ENCODE data around the gene C2CD5. TPM values are rescaled to one million over a fixed set of nuclear protein-coding genes. Genes with fewer than 3 reads are reported as not detected.

Gene C2CD5
- total and polyA plus RNA-seq, 2 of the 4 experiments (the other 2 are of a cell fraction), result 14.5 to 15.8 TPM

DNA sequence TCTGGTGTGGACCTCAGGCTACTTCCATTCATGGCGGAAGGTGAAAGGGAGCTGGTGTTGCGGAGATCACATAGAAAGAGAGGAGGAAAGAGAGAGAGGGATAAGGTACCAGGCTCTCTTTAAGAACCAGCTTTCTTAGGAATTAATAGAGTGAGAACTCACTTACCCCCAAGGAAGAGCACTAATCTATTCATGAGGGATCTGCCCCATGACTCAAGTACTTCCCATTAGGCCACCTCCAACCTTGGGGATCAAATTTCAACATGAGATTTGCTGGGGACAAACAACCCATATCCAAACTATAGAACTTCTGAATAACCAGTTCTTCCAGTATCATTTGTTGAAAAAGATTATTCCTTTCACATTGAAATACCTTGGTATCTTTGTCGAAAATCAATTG is 34.0 kb upstream of the C2CD5 start:
- WGBS, 2 experiments (ENCODE audit: extremely low coverage in 2 of 2, insufficient read length in 1 of 2), result no CpG with 5 or more reads among the region's 3 CpGs
- H2AK9ac ChIP-seq (replicated peaks; ENCODE audit: low read depth, low read length, poor library complexity), result no peak overlapping the region
- no peak overlapping the region for H4K8ac ChIP-seq (ENCODE audit: low read depth in 2 of 2, low read length in 2 of 2)
- dilution Hi-C loops (cut with HindIII; ENCODE audit: low sequenced_read_pairs, unreplicated experiment) (no loop called here), in situ Hi-C loops (cut with MboI; ENCODE audit: low sequenced_read_pairs) (no loop called here), intact Hi-C loops (cut with micrococcal nuclease) (no loop called here)
- POLR2A ChIA-PET (ENCODE audit: unreplicated experiment), result no interaction called here
- H3K27ac ChIP-seq (ENCODE audit: insufficient read depth, low read length), result no peak overlapping the region
- BruUV-seq (replicated peaks), result no TSS peak
- H3K56ac ChIP-seq (ENCODE audit: extremely low read depth, insufficient read depth, low read length), result no peak overlapping the region
- H3K18ac ChIP-seq (ENCODE audit: low read depth, low read length), result no peak overlapping the region
- no peak overlapping the region for H2AFZ ChIP-seq (replicated peaks; ENCODE audit: low read length, poor library complexity)
- DNase-seq, result no peak
- no peaks in the 10 kb centered on the region for H3K36me3 ChIP-seq (ENCODE audit: control insufficient read depth, insufficient read depth, low read length)
- no peaks in the 10 kb centered on the region for H3K79me1 ChIP-seq (ENCODE audit: low read depth in 1 of 2, low read length in 2 of 2)
- no peaks in the 10 kb centered on the region for H3K4me1 ChIP-seq (ENCODE audit: control insufficient read depth, insufficient read depth, low read length)
- H3K9me3 ChIP-seq (ENCODE audit: control insufficient read depth, insufficient read depth, low read length), result no peaks in the 10 kb centered on the region
- H4K91ac ChIP-seq (ENCODE audit: insufficient read depth, low read depth, low read length), result no peak overlapping the region
- no peak overlapping the region for H2BK20ac ChIP-seq (ENCODE audit: low read depth, low read length)
- no peak overlapping the region for H2BK15ac ChIP-seq (ENCODE audit: low read depth, low read length)
- no peak overlapping the region for H3K23ac ChIP-seq (ENCODE audit: low read depth, low read length)
- H4K20me1 ChIP-seq (ENCODE audit: insufficient read depth, low read length), result no peaks in the 10 kb centered on the region
- H3K4me3 ChIP-seq (ENCODE audit: insufficient read depth, low read depth, low read length), result no peak overlapping the region
- H3K27me3 ChIP-seq (ENCODE audit: control insufficient read depth, insufficient read depth, low read length), result no peaks in the 10 kb centered on the region
- H3K9ac ChIP-seq (ENCODE audit: low read depth, low read length), result no peak overlapping the region
- no peak overlapping the region for H2AK5ac ChIP-seq (ENCODE audit: low read depth, low read length)
- H3K4ac ChIP-seq (ENCODE audit: low read depth, low read length), result no peak overlapping the region
- ATAC-seq (ENCODE audit: low read depth), result no peak
- no peak overlapping the region for H2BK120ac ChIP-seq (ENCODE audit: low read depth, low read length)
- no peaks in the 10 kb centered on the region for H3K9me1 ChIP-seq (ENCODE audit: insufficient read depth, low read length)
- H4K5ac ChIP-seq (ENCODE audit: low read depth, low read length), result no peak overlapping the region
- TF ChIP-seq FOS (IDR thresholded peaks at IDR 0.05; ENCODE audit: low read depth, low read length) (no peak), NFE2L2 (IDR thresholded peaks at IDR 0.05; ENCODE audit: low read depth, low read length) (no peak), SMC3 (IDR thresholded peaks at IDR 0.05; ENCODE audit: low read depth, low read length) (no peak), RCOR1 (IDR thresholded peaks at IDR 0.05; ENCODE audit: insufficient replicate concordance, low read length) (no peak), RAD21 (IDR thresholded peaks at IDR 0.05; ENCODE audit: low read length) (no peak)
- TF ChIP-seq, protein P1, sequence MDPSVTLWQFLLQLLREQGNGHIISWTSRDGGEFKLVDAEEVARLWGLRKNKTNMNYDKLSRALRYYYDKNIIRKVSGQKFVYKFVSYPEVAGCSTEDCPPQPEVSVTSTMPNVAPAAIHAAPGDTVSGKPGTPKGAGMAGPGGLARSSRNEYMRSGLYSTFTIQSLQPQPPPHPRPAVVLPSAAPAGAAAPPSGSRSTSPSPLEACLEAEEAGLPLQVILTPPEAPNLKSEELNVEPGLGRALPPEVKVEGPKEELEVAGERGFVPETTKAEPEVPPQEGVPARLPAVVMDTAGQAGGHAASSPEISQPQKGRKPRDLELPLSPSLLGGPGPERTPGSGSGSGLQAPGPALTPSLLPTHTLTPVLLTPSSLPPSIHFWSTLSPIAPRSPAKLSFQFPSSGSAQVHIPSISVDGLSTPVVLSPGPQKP (IDR thresholded peaks at IDR 0.05; ENCODE audit: borderline replicate concordance, low read depth, low read length), result no peak
- H3K14ac ChIP-seq (replicated peaks; ENCODE audit: low read depth, low read length), result no peak overlapping the region
- H3K4me2 ChIP-seq (ENCODE audit: low read depth, low read length), result no peak overlapping the region
- H2BK5ac ChIP-seq (ENCODE audit: low read depth, low read length, poor library complexity, severe bottlenecking), result no peak overlapping the region
- CTCF ChIA-PET, result no interaction called here

Measured in IMR-90 (cell line).